Liver (tissue), 3 donors: ENCODE data around the gene THEM4.

Experiments used
- EGR1 ChIP-seq, 2 donors: IDR thresholded peaks; 2 replicates each; pipeline ENCODE4 v1.6.1; 2016 to 2018; ENCODE audit warnings: antibody characterized with exemption in 2 of 2, low read depth in 2 of 2
- GABPA ChIP-seq, 2 donors: IDR thresholded peaks in 1 of 2; conservative IDR thresholded peaks in 1 of 2; 2 replicates each; pipeline ENCODE4 v1.6.1; 2016; ENCODE audit warnings: antibody characterized with exemption in 2 of 2, mild to moderate bottlenecking in 1 of 2, moderate library complexity in 1 of 2
- JUND ChIP-seq, 2 donors: IDR thresholded peaks; 2 replicates each; pipeline ENCODE4 v1.6.1; 2016; ENCODE audit warnings: antibody characterized with exemption in 2 of 2
- REST ChIP-seq: IDR thresholded peaks from 2 replicates; pipeline ENCODE4 v1.6.1; 2016; ENCODE audit warnings: antibody characterized with exemption, mild to moderate bottlenecking
- SP1 ChIP-seq: IDR thresholded peaks from 2 replicates; pipeline ENCODE4 v1.6.1; 2018; ENCODE audit warnings: antibody characterized with exemption, mild to moderate bottlenecking
- TAF1 ChIP-seq: conservative IDR thresholded peaks from 2 replicates; pipeline ENCODE4 v1.6.1; 2016; ENCODE audit warnings: antibody characterized with exemption, mild to moderate bottlenecking
- YY1 ChIP-seq: IDR thresholded peaks from 2 replicates; pipeline ENCODE4 v1.6.1; 2016; ENCODE audit warnings: antibody characterized with exemption, mild to moderate bottlenecking
- TF ChIP-seq, protein P1 (sequence below): IDR thresholded peaks from 2 replicates; pipeline ENCODE4 v1.6.1; 2016; ENCODE audit warnings: antibody characterized with exemption
- TF ChIP-seq, protein P2 (sequence below): fragments of 150-350 bp; IDR thresholded peaks from 2 replicates; pipeline ENCODE4 v1.5.1; 2017; ENCODE audit warnings: improper control_type of control experiment, low read depth, low read length; ENCODE audit not compliant: missing input control
- donor health status: healthy.
- donor health status: healthy.

DNA sequence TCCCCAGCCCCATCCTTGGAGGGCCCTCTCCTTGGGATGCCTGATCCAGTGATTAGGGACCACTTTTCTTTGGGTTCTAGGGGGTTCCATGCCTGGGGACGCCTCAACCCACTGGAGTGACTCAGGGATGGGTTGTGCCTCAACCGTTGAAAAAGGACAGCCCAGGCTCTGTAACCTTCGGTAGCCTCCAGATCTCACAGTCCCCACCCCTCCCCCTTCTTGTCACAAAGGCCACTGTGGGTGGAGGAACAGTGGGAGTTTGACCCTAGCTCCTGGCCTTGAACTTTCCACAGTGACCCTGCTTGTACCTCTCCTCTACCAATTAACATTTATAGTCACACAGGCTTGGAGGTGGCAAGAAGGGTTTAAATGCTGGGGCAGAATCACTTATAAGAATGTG, 75.1 kb downstream of the THEM4 start:
- TF ChIP-seq, protein P1, sequence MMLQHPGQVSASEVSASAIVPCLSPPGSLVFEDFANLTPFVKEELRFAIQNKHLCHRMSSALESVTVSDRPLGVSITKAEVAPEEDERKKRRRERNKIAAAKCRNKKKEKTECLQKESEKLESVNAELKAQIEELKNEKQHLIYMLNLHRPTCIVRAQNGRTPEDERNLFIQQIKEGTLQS = no peak
- TF ChIP-seq YY1 (no peak), TAF1 (no peak), JUND (IDR thresholded peaks at IDR 0.05) (peak in 1 of 2 donors; percentile 33), GABPA (IDR thresholded peaks at IDR 0.05 in 1 of 2, conservative IDR thresholded peaks at IDR 0.05 in 1 of 2) (no peak), EGR1 (IDR thresholded peaks at IDR 0.05; ENCODE audit: low read depth in 2 of 2) (peak in 1 of 2 donors; percentile 48), REST (peak; percentile 42), SP1 (peak; percentile 91)
- TF ChIP-seq, protein P2, sequence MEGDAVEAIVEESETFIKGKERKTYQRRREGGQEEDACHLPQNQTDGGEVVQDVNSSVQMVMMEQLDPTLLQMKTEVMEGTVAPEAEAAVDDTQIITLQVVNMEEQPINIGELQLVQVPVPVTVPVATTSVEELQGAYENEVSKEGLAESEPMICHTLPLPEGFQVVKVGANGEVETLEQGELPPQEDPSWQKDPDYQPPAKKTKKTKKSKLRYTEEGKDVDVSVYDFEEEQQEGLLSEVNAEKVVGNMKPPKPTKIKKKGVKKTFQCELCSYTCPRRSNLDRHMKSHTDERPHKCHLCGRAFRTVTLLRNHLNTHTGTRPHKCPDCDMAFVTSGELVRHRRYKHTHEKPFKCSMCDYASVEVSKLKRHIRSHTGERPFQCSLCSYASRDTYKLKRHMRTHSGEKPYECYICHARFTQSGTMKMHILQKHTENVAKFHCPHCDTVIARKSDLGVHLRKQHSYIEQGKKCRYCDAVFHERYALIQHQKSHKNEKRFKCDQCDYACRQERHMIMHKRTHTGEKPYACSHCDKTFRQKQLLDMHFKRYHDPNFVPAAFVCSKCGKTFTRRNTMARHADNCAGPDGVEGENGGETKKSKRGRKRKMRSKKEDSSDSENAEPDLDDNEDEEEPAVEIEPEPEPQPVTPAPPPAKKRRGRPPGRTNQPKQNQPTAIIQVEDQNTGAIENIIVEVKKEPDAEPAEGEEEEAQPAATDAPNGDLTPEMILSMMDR = no peak
